C4-2B (cell line): Measurements from ENCODE around the gene SLC7A8.

ENCODE experiments used
- ZFX ChIP-seq: fragments of 450-650 bp; IDR thresholded peaks from 2 replicates; pipeline ENCODE4 v1.6.1; 2017
- TF ChIP-seq, protein P1 (sequence below): fragments of 450-650 bp; conservative IDR thresholded peaks from 2 replicates; pipeline ENCODE4 v1.5.1; 2017; ENCODE audit warnings: mild to moderate bottlenecking

DNA sequence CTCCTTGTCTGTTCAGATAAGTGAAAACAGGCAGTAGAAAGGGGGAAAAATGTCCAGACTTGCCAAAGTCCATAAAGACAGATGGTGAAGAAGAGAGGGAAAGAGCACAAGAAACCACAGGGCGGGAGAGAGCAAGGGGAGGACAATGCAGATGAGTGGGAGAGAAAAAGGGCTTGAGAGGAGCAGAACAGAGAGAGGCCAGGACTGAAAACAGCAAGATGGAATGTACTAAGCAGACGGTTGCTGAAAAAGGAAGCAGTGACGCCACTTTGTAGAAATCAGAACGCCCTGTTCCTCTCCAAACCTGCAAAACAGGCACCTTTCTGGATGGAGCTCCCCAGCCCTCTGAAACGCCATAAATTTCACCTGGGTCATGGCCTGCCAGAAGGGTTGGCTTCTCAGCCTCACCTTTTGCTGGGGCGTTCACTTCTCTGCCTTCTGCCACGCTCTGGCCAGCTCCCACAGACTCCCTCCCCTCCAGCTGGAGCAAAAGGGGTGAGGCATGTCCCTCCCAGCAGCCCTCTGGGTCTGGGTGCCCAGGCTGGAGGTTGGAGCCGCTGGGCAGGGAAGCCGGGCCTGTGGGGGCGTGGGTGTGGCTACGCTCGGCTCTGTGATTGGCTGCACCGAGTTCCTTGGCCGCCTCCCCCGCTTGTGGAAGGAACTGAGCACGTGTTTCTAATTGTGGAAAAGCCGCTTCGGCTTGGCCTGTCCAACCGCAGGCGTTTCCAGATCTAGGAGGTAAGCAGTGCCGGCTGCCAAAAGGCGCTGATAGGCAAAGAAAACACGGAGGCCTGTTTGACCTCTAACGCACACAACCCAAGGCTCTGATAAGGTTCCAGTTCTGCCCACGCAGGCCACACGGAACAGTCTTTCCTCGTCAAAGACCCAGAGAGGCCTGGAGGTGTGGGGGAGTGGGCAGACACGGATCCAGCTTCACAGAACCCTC is 29.3 kb downstream of the SLC7A8 start:
- TF ChIP-seq, protein P1, sequence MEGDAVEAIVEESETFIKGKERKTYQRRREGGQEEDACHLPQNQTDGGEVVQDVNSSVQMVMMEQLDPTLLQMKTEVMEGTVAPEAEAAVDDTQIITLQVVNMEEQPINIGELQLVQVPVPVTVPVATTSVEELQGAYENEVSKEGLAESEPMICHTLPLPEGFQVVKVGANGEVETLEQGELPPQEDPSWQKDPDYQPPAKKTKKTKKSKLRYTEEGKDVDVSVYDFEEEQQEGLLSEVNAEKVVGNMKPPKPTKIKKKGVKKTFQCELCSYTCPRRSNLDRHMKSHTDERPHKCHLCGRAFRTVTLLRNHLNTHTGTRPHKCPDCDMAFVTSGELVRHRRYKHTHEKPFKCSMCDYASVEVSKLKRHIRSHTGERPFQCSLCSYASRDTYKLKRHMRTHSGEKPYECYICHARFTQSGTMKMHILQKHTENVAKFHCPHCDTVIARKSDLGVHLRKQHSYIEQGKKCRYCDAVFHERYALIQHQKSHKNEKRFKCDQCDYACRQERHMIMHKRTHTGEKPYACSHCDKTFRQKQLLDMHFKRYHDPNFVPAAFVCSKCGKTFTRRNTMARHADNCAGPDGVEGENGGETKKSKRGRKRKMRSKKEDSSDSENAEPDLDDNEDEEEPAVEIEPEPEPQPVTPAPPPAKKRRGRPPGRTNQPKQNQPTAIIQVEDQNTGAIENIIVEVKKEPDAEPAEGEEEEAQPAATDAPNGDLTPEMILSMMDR: no peak
- TF ChIP-seq ZFX: no peak
